K562 (cell line): ENCODE data around the gene KIFC3. TPM values are rescaled to one million over a fixed set of nuclear protein-coding genes. Genes with fewer than 3 reads are reported as not detected.
A peak's percentile ranks its signal among the peaks of the same experiment; 100 is the strongest.

Source experiments
- ATAC-seq: fragments of 200-7000 bp; cut with Tn5 transposase; 3 replicates; pipeline ENCODE4 v1.9.1; 2020; ENCODE audit warnings: moderate library complexity
- BruUV-seq: library from RNA; stranded (reverse); fragments of 400-500 nt; replicated peaks from 2 replicates; lab custom pipeline; 2021; lab: Mats Ljungman, UMichigan
- CTCF ChIA-PET: fragments of 300-600 bp; formaldehyde crosslinking; extraction: SDS; loops from one replicate; lab custom pipeline; 2021; ENCODE audit warnings: low intra/inter-chr PET ratio; lab: Yijun Ruan, JAX
- POLR2A ChIA-PET: fragments of 300-600, 350-650 bp; sonication (Branson Sonifier 250); formaldehyde crosslinking; extraction: SDS; loops from one replicate; lab custom pipeline; 2021; ENCODE audit warnings: antibody characterized with exemption, inconsistent platforms; lab: Yijun Ruan, JAX
- DNase-seq, 4 experiments: peaks; one replicate each; pipeline versions ENCODE4 v3.0.0 to v3.0.0-alpha.2; 2011 to 2018; ENCODE audit warnings: low spot score in 3 of 4, mixed read lengths in 3 of 4; ENCODE audit errors: extremely low read depth in 1 of 4
- FAIRE-seq: peaks from 2 replicates; lab custom pipeline; 2011; peaks lifted over from hg19 to GRCh38; lab: Jason Lieb, UNC
- H2AFZ ChIP-seq: 2 replicates; pipeline ENCODE4 v1.6.0; 2011; ENCODE audit warnings: low read depth, low read length, control low read depth, inconsistent platforms
- H3K27ac ChIP-seq: fragments of 200-600 bp; 3 replicates; pipeline ENCODE4 v1.8.0; 2011; ENCODE audit warnings: low read depth, mild to moderate bottlenecking, control low read depth, inconsistent platforms, low read length, moderate library complexity, mixed read lengths; ENCODE audit errors: extremely low read depth
- H3K27me3 ChIP-seq, 2 experiments: fragments of 300-600 bp in 1 of 2; 2 replicates in 1 of 2; 3 replicates in 1 of 2; pipeline versions ENCODE4 v1.6.0 to v1.8.0; 2011; ENCODE audit warnings: inconsistent platforms in 2 of 2, low read length in 2 of 2, mild to moderate bottlenecking in 1 of 2, mixed read lengths in 1 of 2, moderate library complexity in 1 of 2; ENCODE audit not compliant: control insufficient read depth in 2 of 2, insufficient read depth in 2 of 2
- H3K36me3 ChIP-seq: fragments of 300-600 bp; 3 replicates; pipeline ENCODE4 v1.8.0; 2011; ENCODE audit warnings: mild to moderate bottlenecking, low read length, inconsistent platforms; ENCODE audit not compliant: control insufficient read depth, insufficient read depth
- H3K4me1 ChIP-seq, 2 experiments: fragments of 200-600 bp in 1 of 2; replicated peaks in 1 of 2; 2 replicates in 1 of 2; 3 replicates in 1 of 2; pipeline versions ENCODE4 v1.5.1 to v1.8.0; 2011; ENCODE audit warnings: inconsistent platforms in 2 of 2, low read length in 2 of 2, mild to moderate bottlenecking in 1 of 2, mixed read lengths in 1 of 2, moderate library complexity in 1 of 2; ENCODE audit not compliant: control insufficient read depth in 2 of 2, insufficient read depth in 2 of 2
- H3K4me2 ChIP-seq: 2 replicates; pipeline ENCODE4 v1.6.1; 2011; ENCODE audit warnings: low read length, control low read depth, inconsistent platforms, mixed read lengths; ENCODE audit not compliant: insufficient read depth
- H3K4me3 ChIP-seq: fragments of 200-600 bp; sonication (generic), shearing (Covaris generic); 2 replicates; pipeline ENCODE4 v1.5.1; 2016; ENCODE audit warnings: control low read depth, inconsistent platforms
- H3K79me2 ChIP-seq: fragments of 200-600 bp; 3 replicates; pipeline ENCODE4 v1.8.0; 2011; ENCODE audit warnings: low read length, inconsistent platforms; ENCODE audit not compliant: control insufficient read depth, insufficient read depth
- H3K9ac ChIP-seq, 2 experiments: 2 replicates each; pipeline versions ENCODE4 v1.6.0 to v1.6.1; 2011; ENCODE audit warnings: low read depth in 2 of 2, low read length in 2 of 2, control low read depth in 1 of 2, inconsistent platforms in 1 of 2, mild to moderate bottlenecking in 1 of 2, mixed read lengths in 1 of 2; ENCODE audit not compliant: insufficient read depth in 1 of 2
- H3K9me1 ChIP-seq: one replicate; pipeline ENCODE4 v1.6.0; 2011; ENCODE audit warnings: inconsistent platforms, mild to moderate bottlenecking, low read length, moderate library complexity; ENCODE audit not compliant: control insufficient read depth, insufficient read depth
- H3K9me3 ChIP-seq: replicated peaks from 2 replicates; pipeline ENCODE4 v1.5.1; 2011; ENCODE audit warnings: low read depth, low read length, inconsistent platforms; ENCODE audit not compliant: control insufficient read depth, insufficient read depth
- H4K20me1 ChIP-seq: replicated peaks from 2 replicates; pipeline ENCODE4 v1.6.1; 2011; ENCODE audit warnings: low read length, inconsistent platforms, mixed read lengths; ENCODE audit not compliant: control insufficient read depth, insufficient read depth
- BHLHE40 ChIP-seq: IDR thresholded peaks from 2 replicates; pipeline ENCODE4 v1.6.1; 2011; ENCODE audit warnings: low read length, improper control_type of control experiment
- CEBPB ChIP-seq: fragments of 450-650 bp; IDR thresholded peaks from 2 replicates; pipeline ENCODE4 v1.6.1; 2016; ENCODE audit warnings: missing genetic modification characterization, missing compliant biosample characterization
- CHD2 ChIP-seq: IDR thresholded peaks from 2 replicates; pipeline ENCODE4 v1.6.1; 2011; ENCODE audit warnings: low read depth, low read length
- EZH2 ChIP-seq: IDR thresholded peaks from 2 replicates; pipeline ENCODE4 v1.6.1; 2012; ENCODE audit warnings: low read depth, mild to moderate bottlenecking, inconsistent platforms, low read length, borderline replicate concordance
- JUNB ChIP-seq: fragments of 450-650 bp; formaldehyde crosslinking; conservative IDR thresholded peaks from 2 replicates; pipeline ENCODE4 v1.4.0; 2020; ENCODE audit warnings: mild to moderate bottlenecking
- KHSRP ChIP-seq: fragments of 450-650 bp; IDR thresholded peaks from 2 replicates; pipeline ENCODE4 v1.6.1; 2017
- MXI1 ChIP-seq: IDR thresholded peaks from 2 replicates; pipeline ENCODE4 v1.6.1; 2011; ENCODE audit warnings: low read depth, mild to moderate bottlenecking, improper control_type of control experiment, low read length
- RB1 ChIP-seq: fragments of 450-650 bp; IDR thresholded peaks from 2 replicates; pipeline ENCODE4 v1.6.1; 2017; ENCODE audit warnings: low read depth, mild to moderate bottlenecking
- RHOXF2B ChIP-seq: fragments of 250-450 bp; sonication (Bioruptor Pico); conservative IDR thresholded peaks from 2 replicates; pipeline ENCODE4 v1.5.1; 2021
- ZNF197 ChIP-seq: fragments of 200-800 bp; sonication (Bioruptor generic); IDR thresholded peaks from 2 replicates; pipeline ENCODE4 v1.6.1; 2016; ENCODE audit warnings: low read depth, missing genetic modification characterization, missing compliant biosample characterization
- ZNF764 ChIP-seq: fragments of 250-450 bp; sonication (Bioruptor Pico); IDR thresholded peaks from 2 replicates; pipeline ENCODE4 v1.4.0; 2020; ENCODE audit warnings: low read depth, mild to moderate bottlenecking, moderate library complexity
- WGBS: fragments of 100-300 bp; shearing (Covaris generic); methylation state at CpG from one replicate; pipeline ENCODE4 v1.1.6; 2016; ENCODE audit warnings: low coverage, mixed read lengths; ENCODE audit not compliant: insufficient coverage; ENCODE audit errors: missing lambda C conversion rate; 5-methylcytosine and 5-hydroxymethylcytosine counted together
- in situ Hi-C: fragments of 300-500 bp; cut with MboI; formaldehyde crosslinking; loops from 4 replicates; pipeline ENCODE4 v1.15.0; 2018; ENCODE audit warnings: inconsistent platforms, mixed read lengths
- intact Hi-C: fragments of 100-400 bp; cut with micrococcal nuclease; formaldehyde crosslinking; loops from 2 replicates; pipeline ENCODE4 v1.14.2; 2022
- polyA plus RNA-seq, 8 experiments: library from polyadenylated mRNA; depleted of rRNA in 4 of 8; stranded (reverse) in 5 of 8; unstranded in 3 of 8; fragments of >200 nt; fragmentation: Nextera tagmentation in 2 of 8; fragmentation: Illumina TruSeq in 1 of 8; extraction: Ambion mirVana in 2 of 8; extraction: Trizol in 1 of 8; gene quantifications; 2 replicates each; pipeline versions ENCODE4 v1.2.1 to v1.2.3, GENCODE V29; 2011 to 2014; ENCODE audit warnings: inconsistent platforms in 1 of 8, missing spikeins in 1 of 8
- total RNA-seq, 7 experiments: library from RNA; depleted of rRNA in 6 of 7; stranded (reverse); fragments of >200 nt in 6 of 7; fragmentation: Illumina TruSeq in 2 of 7; extraction: Trizol in 2 of 7; gene quantifications; 2 replicates each; pipeline versions ENCODE4 v1.2.1 to v1.2.3, GENCODE V29; 2011 to 2021; ENCODE audit warnings: low replicate concordance in 1 of 7
- TF ChIP-seq, protein P1 (sequence below), 3 experiments: IDR thresholded peaks in 2 of 3; conservative IDR thresholded peaks in 1 of 3; 2 replicates each; pipeline ENCODE4 v1.5.1; 2011 to 2012; ENCODE audit warnings: low read length in 3 of 3, mild to moderate bottlenecking in 3 of 3, control low read depth in 2 of 3, improper control_type of control experiment in 1 of 3, inconsistent platforms in 1 of 3, low read depth in 1 of 3, mixed read lengths in 1 of 3, moderate library complexity in 1 of 3; ENCODE audit not compliant: insufficient read depth in 2 of 3
- TF ChIP-seq, protein P2 (sequence below): fragments of 450-650 bp; formaldehyde crosslinking; IDR thresholded peaks from 2 replicates; pipeline ENCODE4 v1.4.0; 2022; ENCODE audit warnings: mild to moderate bottlenecking, moderate library complexity
- TF ChIP-seq, protein P3 (sequence below): fragments of 450-650 bp; formaldehyde crosslinking; IDR thresholded peaks from 2 replicates; pipeline ENCODE4 v1.4.0; 2022; ENCODE audit warnings: missing genetic modification characterization
- TF ChIP-seq, protein P4 (sequence below), 2 experiments: IDR thresholded peaks; 2 replicates each; pipeline ENCODE4 v1.6.1; 2012; ENCODE audit warnings: improper control_type of control experiment in 2 of 2, low read depth in 2 of 2, low read length in 2 of 2, borderline replicate concordance in 1 of 2

The KIFC3 gene
- total and polyA plus RNA-seq, 9 of the 15 experiments (the other 6 are each of a cell fraction or from before 2014, with no cell fraction given) = 0.23 to 105 (median 26.2) TPM

DNA sequence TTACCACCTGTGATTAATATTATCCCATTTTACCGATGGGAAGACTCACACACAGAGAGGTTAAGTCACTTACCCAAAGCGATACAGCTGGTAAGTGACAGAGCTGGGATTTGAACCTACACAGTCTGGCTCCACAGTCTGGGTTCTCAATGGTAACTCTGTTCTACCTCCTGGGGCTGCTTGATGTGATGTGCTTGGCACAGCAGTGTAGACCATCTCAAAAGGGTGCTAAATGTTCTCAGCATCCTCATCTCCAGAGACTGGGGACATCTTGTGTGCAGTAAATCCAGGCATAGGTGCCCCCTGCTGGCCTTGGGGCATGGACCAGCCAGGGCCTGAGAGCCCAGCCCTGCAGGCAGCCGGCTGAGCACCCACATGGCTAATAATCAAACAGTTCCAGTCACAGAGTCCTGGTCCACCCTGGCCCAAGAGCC, 82.1 kb downstream of the KIFC3 start:
- Histone ChIP-seq H3K9ac (no peak overlapping the region), H3K79me2 (no peaks in the 10 kb centered on the region), H3K9me3 (no peaks in the 10 kb centered on the region), H3K4me2 (no peak overlapping the region), H3K9me1 (no peaks in the 10 kb centered on the region), H4K20me1 (no peaks in the 10 kb centered on the region), H3K4me1 (peaks cover 9 to 12% of the 10 kb centered on the region in 2 experiments; a peak in 4 of 5 replicates), H3K4me3 (no peak overlapping the region), H3K36me3 (no peaks in the 10 kb centered on the region), H3K27ac (no peak overlapping the region), H3K27me3 (peaks cover 4 to 14% of the 10 kb centered on the region in 2 experiments; a peak in 4 of 5 replicates), H2AFZ (no peak overlapping the region)
- FAIRE-seq (peak; percentile 63), DNase-seq (peak; percentile 60 to 73 (median 68)), ATAC-seq (peak; percentile 94)
- CTCF ChIA-PET = interaction anchor here (1.5 to 4.0 kb wide), 3 partner anchors 59 to 129 kb away, joined by 13 to 44 read pairs (median 13); no protein-coding TSS in a partner anchor
- intact Hi-C loops (loop anchor here (1.0 to 5.0 kb wide), 3 partner anchors 59 to 128 kb away; no protein-coding TSS in a partner anchor), in situ Hi-C loops (no loop called here)
- WGBS = 43% methylated on average over 3 of the region's 3 CpGs
- POLR2A ChIA-PET = interaction anchor here (1.5 kb wide), 1 partner anchor 15 kb away, joined by 4 read pairs; no protein-coding TSS in a partner anchor
- BruUV-seq = no TSS peak
- TF ChIP-seq JUNB (CRISPR knock-in tag) (no peak), KHSRP (no peak), RHOXF2B (CRISPR knock-in tag) (no peak), CHD2 (no peak), MXI1 (no peak), EZH2 (no peak), RB1 (peak; percentile 47; the same call in 1 of the 2 replicates), ZNF197 (CRISPR knock-in tag) (no peak), CEBPB (tag) (no peak), ZNF764 (CRISPR knock-in tag) (no peak), BHLHE40 (0 out of 2 replicates have a peak, but pooled peaks have one; percentile 23)
- TF ChIP-seq, protein P1, sequence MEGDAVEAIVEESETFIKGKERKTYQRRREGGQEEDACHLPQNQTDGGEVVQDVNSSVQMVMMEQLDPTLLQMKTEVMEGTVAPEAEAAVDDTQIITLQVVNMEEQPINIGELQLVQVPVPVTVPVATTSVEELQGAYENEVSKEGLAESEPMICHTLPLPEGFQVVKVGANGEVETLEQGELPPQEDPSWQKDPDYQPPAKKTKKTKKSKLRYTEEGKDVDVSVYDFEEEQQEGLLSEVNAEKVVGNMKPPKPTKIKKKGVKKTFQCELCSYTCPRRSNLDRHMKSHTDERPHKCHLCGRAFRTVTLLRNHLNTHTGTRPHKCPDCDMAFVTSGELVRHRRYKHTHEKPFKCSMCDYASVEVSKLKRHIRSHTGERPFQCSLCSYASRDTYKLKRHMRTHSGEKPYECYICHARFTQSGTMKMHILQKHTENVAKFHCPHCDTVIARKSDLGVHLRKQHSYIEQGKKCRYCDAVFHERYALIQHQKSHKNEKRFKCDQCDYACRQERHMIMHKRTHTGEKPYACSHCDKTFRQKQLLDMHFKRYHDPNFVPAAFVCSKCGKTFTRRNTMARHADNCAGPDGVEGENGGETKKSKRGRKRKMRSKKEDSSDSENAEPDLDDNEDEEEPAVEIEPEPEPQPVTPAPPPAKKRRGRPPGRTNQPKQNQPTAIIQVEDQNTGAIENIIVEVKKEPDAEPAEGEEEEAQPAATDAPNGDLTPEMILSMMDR (IDR thresholded peaks at IDR 0.05 in 2 of 3, conservative IDR thresholded peaks at IDR 0.05 in 1 of 3; ENCODE audit: insufficient read depth in 2 of 3, low read depth in 1 of 3, low read length in 3 of 3) = peak; percentile 82 to 93 (median 83)
- TF ChIP-seq, protein P2, sequence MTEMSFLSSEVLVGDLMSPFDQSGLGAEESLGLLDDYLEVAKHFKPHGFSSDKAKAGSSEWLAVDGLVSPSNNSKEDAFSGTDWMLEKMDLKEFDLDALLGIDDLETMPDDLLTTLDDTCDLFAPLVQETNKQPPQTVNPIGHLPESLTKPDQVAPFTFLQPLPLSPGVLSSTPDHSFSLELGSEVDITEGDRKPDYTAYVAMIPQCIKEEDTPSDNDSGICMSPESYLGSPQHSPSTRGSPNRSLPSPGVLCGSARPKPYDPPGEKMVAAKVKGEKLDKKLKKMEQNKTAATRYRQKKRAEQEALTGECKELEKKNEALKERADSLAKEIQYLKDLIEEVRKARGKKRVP (CRISPR knock-in tag) = no peak
- TF ChIP-seq, protein P3, sequence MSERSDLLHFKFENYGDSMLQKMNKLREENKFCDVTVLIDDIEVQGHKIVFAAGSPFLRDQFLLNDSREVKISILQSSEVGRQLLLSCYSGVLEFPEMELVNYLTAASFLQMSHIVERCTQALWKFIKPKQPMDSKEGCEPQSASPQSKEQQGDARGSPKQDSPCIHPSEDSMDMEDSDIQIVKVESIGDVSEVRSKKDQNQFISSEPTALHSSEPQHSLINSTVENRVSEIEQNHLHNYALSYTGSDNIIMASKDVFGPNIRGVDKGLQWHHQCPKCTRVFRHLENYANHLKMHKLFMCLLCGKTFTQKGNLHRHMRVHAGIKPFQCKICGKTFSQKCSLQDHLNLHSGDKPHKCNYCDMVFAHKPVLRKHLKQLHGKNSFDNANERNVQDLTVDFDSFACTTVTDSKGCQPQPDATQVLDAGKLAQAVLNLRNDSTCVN (CRISPR knock-in tag) = no peak
- TF ChIP-seq, protein P4, sequence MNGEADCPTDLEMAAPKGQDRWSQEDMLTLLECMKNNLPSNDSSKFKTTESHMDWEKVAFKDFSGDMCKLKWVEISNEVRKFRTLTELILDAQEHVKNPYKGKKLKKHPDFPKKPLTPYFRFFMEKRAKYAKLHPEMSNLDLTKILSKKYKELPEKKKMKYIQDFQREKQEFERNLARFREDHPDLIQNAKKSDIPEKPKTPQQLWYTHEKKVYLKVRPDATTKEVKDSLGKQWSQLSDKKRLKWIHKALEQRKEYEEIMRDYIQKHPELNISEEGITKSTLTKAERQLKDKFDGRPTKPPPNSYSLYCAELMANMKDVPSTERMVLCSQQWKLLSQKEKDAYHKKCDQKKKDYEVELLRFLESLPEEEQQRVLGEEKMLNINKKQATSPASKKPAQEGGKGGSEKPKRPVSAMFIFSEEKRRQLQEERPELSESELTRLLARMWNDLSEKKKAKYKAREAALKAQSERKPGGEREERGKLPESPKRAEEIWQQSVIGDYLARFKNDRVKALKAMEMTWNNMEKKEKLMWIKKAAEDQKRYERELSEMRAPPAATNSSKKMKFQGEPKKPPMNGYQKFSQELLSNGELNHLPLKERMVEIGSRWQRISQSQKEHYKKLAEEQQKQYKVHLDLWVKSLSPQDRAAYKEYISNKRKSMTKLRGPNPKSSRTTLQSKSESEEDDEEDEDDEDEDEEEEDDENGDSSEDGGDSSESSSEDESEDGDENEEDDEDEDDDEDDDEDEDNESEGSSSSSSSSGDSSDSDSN (IDR thresholded peaks at IDR 0.05; ENCODE audit: borderline replicate concordance in 1 of 2, low read depth in 2 of 2, low read length in 2 of 2) = no peak
